ENCODE measurements around the gene HRH1. TPM values are rescaled to one million over a fixed set of nuclear protein-coding genes. Genes with fewer than 3 reads are reported as not detected.

The HRH1 gene
- total and polyA plus RNA-seq, 10 of the 15 experiments (the other 5 are each of a cell fraction or from before 2014, with no cell fraction given) = not detected

- TF ChIP-seq MEF2B (IDR thresholded peaks at IDR 0.05; ENCODE audit: partially characterized antibody, poor library complexity, severe bottlenecking) (no peak), SIX5 (IDR thresholded peaks at IDR 0.05; ENCODE audit: low read depth, low read length, severe bottlenecking) (no peak), NR2C1 (IDR thresholded peaks at IDR 0.05) (no peak), IRF5 (IDR thresholded peaks at IDR 0.05; ENCODE audit: borderline replicate concordance) (no peak), CHD4 (IDR thresholded peaks at IDR 0.05) (no peak), ATF7 (IDR thresholded peaks at IDR 0.05; ENCODE audit: low read depth) (no peak), E2F8 (IDR thresholded peaks at IDR 0.05; ENCODE audit: low read depth, partially characterized antibody) (no peak), BCLAF1 (IDR thresholded peaks at IDR 0.05) (no peak), RAD21 (IDR thresholded peaks at IDR 0.05; ENCODE audit: insufficient read depth, low read depth, low read length) (no peak)
Measured at GRCh38 chr3:11186771-11187191, 32.5 kb downstream of the HRH1 start (continued).
